Dedifferentiated amniotic fluid mesenchymal stem cell (primary cell): ENCODE measurements around the gene NSG1.
A peak's percentile ranks its signal among the peaks of the same experiment; 100 is the strongest.
"Not testable (repeated sequence)": the region's sequence is repeated elsewhere in the genome, so short reads cannot be mapped to it uniquely, and the experiment has no call there.

Experiments used
- DNase-seq: peaks from one replicate; pipeline ENCODE4 v3.0.0-alpha.2; 2016; ENCODE audit errors: extremely low spot score

Gene NSG1

GRCh38 chr4:4433941-4434340, 47.0 kb downstream of the NSG1 start:
- DNase-seq, result no peak

- DNase-seq, result no peak
Observed at GRCh38 chr4:4436244-4436823, 49.4 kb downstream of the NSG1 start.

GRCh38 chr4:4437798-4438470, 51.0 kb downstream of the NSG1 start:
- DNase-seq, result no peak

GRCh38 chr4:4438891-4439290, 52.0 kb downstream of the NSG1 start:
- DNase-seq, result no peak

- DNase-seq, result no peak
Observed at GRCh38 chr4:4439782-4440181, 52.9 kb downstream of the NSG1 start.

GRCh38 chr4:4440333-4441061, 53.6 kb downstream of the NSG1 start:
- no peak for DNase-seq

GRCh38 chr4:4443821-4444220, 56.9 kb downstream of the NSG1 start:
- peak; percentile 36 for DNase-seq

GRCh38 chr4:4446434-4446833, 59.5 kb downstream of the NSG1 start:
- no peak for DNase-seq

- no peak for DNase-seq
Observed at GRCh38 chr4:4455210-4455865, 68.4 kb downstream of the NSG1 start.

GRCh38 chr4:4456351-4456750, 69.4 kb downstream of the NSG1 start:
- no peak for DNase-seq

- DNase-seq, result no peak
Observed at GRCh38 chr4:4456816-4457578, 70.1 kb downstream of the NSG1 start.

GRCh38 chr4:4457803-4458553, 71.1 kb downstream of the NSG1 start:
- no peak for DNase-seq

GRCh38 chr4:4459181-4459580, 72.3 kb downstream of the NSG1 start:
- no peak for DNase-seq

GRCh38 chr4:4460759-4461158, 73.9 kb downstream of the NSG1 start:
- DNase-seq, result no peak

- no peak for DNase-seq
Observed at GRCh38 chr4:4461178-4461577, 74.3 kb downstream of the NSG1 start.

GRCh38 chr4:4461850-4462249, 74.9 kb downstream of the NSG1 start:
- DNase-seq, result no peak

GRCh38 chr4:4462970-4463369, 76.1 kb downstream of the NSG1 start:
- no peak for DNase-seq

GRCh38 chr4:4465238-4465637, 78.3 kb downstream of the NSG1 start:
- not testable (repeated sequence) for DNase-seq
